ELR (cell line): ENCODE data around the gene CTNND2.
A peak's percentile ranks its signal among the peaks of the same experiment; 100 is the strongest.

ENCODE experiments used
- DNase-seq: peaks from one replicate; pipeline ENCODE4 v3.0.0-alpha.2; 2015; ENCODE audit warnings: low read depth

Gene CTNND2

GRCh38 chr5:11520241-11520930 is 383.9 kb downstream of the CTNND2 start:
- no peak for DNase-seq

DNA sequence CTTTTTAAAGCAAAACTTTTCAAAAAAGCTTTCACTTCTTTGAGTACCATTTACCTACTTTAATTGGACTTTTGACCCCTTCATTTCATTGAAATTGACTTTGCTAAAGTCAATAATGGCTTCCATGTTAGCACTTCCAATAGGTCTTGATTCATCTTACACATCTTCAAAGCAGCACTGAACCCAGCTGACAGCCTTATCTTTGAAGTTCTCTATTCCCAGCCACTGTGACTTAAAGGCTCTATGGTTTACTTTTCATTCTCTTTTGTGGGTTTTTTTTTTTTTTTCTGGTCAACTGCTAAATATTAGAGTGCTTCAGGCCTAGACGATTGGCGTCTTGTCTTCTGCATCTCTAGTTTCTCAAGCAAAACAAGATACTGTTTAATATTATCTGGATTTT is 385.0 kb downstream of the CTNND2 start:
- DNase-seq = no peak

DNA sequence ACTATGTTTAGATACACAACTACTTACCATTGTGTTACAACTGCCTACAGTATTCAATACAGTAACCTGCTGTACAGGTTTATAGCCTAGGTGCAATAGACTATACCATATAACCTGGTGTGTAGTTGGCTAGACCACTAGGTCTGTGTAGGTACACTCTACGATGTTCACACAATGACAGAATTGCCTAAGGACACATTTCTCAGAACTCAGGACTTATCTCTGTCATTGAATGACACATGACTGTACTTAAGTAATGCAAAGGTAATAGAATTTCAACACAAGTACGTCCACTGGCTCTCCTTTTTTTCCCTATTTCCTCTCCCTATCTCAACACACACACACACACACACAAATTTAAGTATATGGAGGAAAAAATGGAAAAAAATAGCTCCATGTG is 385.6 kb downstream of the CTNND2 start:
- DNase-seq = no peak

GRCh38 chr5:11514705-11515432 is 389.4 kb downstream of the CTNND2 start:
- no peak for DNase-seq

- DNase-seq = no peak
Observed at GRCh38 chr5:11511878-11512277, 392.4 kb downstream of the CTNND2 start.

GRCh38 chr5:11510889-11511288 is 393.4 kb downstream of the CTNND2 start:
- DNase-seq = no peak

DNA sequence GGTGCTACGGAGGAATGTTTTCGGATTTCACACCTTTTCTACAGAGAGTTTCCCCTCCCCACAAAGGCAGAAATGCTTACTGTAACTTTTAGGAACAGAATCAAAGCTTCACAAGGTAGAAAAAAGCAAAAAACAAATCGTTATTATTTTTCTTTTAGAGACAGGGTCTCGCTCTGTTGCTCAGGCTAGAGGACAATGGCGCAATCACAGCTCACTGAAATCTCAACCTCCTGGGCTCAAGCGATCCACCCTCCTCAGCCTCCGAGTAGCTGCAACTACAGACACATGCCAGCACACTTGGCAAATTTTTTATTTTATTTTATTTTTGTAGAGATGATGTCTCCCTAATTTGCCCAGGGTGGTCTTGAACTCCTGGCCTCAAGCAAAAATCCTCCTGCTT is 394.5 kb downstream of the CTNND2 start:
- DNase-seq = no peak

GRCh38 chr5:11507156-11507910 is 396.9 kb downstream of the CTNND2 start:
- DNase-seq = no peak

- peak; percentile 19 for DNase-seq
Observed at GRCh38 chr5:11504886-11505193, 399.4 kb downstream of the CTNND2 start.

DNA sequence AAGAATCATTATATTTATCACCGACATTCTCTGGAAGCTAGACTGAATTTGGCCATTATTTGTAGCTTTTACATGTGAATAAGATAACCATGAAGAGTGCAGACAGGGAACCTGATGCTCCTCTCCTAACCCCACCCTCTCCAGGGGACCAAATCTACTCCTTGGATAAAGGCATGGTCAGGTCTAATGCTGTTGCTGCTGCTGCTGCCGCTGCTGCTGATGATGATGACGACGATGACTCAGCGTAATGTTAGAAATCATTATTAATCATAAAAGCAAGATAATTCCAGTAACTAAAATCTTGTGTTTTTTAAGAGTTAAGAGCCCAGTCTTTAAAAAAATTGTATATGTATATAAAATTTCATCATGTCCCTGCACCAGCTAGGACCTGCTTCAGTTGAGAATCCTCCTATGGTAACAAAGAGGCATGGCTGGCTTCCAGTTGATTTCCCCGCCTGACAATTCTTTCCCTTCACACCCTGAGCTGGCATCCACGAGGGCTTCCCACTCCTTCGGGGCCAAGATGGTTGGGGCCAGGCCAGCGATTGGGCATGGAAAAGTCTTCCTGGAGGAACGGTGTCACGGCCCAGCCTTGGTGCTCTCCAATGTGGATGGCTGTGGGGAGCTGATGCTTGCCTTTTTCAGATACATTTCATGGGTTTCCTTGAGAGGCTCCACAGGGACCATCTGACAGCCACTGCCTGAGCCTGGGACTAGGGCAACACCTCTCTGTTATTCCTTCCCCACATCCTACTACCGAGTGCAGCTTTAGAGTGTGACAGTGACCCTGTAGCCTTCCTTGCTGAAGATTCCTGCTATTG is 400.0 kb downstream of the CTNND2 start:
- no peak for DNase-seq

GRCh38 chr5:11502783-11503182 is 401.5 kb downstream of the CTNND2 start:
- DNase-seq = no peak

- DNase-seq = no peak
Observed at GRCh38 chr5:11497651-11498050, 406.6 kb downstream of the CTNND2 start.

- no peak for DNase-seq
Observed at GRCh38 chr5:11496137-11496719, 408.0 kb downstream of the CTNND2 start.

- DNase-seq = peak; percentile 9
Observed at GRCh38 chr5:11494340-11494739, 409.9 kb downstream of the CTNND2 start.

GRCh38 chr5:11491404-11492075 is 412.7 kb downstream of the CTNND2 start:
- no peak for DNase-seq

GRCh38 chr5:11483630-11484029 is 420.6 kb downstream of the CTNND2 start:
- no peak for DNase-seq

DNA sequence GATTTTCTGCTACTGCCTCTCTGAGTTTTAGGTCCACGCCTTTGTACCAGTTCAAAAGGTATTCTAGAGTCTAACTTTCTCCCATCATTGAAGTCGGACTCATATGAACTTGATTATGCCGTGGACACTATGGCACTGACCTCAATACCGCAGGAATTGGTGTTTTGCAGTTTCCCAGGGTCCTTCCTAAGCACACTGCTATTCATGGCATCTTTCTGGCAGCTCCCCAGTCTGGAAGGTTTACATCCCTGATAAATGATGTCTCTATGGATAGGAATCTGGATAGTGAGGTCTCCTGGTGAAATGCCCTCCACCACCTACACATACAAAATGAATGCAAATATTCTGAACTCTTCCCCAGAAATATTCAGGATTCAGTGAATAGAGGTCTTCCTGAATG is 422.2 kb downstream of the CTNND2 start:
- no peak for DNase-seq

- no peak for DNase-seq
Observed at GRCh38 chr5:11477786-11478185, 426.5 kb downstream of the CTNND2 start.

- no peak for DNase-seq
Observed at GRCh38 chr5:11476866-11477265, 427.4 kb downstream of the CTNND2 start.

GRCh38 chr5:11468334-11469039 is 435.8 kb downstream of the CTNND2 start:
- peak; percentile 3 for DNase-seq

DNA sequence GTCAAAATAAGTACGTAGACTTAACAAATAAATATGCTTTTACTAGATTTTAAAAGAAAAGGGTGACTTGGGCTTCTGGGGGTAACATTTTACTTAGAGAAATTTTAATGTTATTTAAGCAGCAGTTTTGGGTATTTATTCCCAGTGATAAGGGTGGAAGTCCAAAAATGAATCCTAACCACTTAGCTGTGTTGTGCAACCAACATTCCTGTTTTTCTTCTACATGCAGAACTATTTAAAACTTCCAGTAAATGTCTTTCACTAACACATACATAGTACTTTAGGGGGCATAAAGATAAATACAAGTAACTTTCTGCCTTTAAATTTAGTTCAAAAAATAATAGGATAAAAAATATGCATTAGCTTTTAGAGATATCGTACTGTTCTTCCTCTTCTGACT is 436.7 kb downstream of the CTNND2 start:
- DNase-seq = no peak
